ENCODE measurements around the gene ABCC6. TPM values are rescaled to one million over a fixed set of nuclear protein-coding genes. Genes with fewer than 3 reads are reported as not detected.

The ABCC6 gene
- total and polyA plus RNA-seq, 9 donors = 0.12 to 2.0 (median 0.88) TPM

GRCh38 chr16:16112450-16113053 is 110.7 kb downstream of the ABCC6 start:
- no peak overlapping the region for H3K27ac ChIP-seq
- TF ChIP-seq POLR2A (IDR thresholded peaks at IDR 0.05) = no peak
- TF ChIP-seq CTCF (IDR thresholded peaks at IDR 0.05) = no peak
- no peak for TF ChIP-seq EP300 (IDR thresholded peaks at IDR 0.05)
- H3K27me3 ChIP-seq = no peaks in the 10 kb centered on the region
- H3K4me3 ChIP-seq = no peak overlapping the region
- WGBS, 3 donors = 80 to 84% (median 83%) methylated on average over 8 of the region's 8 CpGs
- peaks cover 2% of the 10 kb centered on the region for H3K4me1 ChIP-seq (ENCODE audit: insufficient read depth)
- H3K36me3 ChIP-seq = no peaks in the 10 kb centered on the region
- no peaks in the 10 kb centered on the region for H3K9me3 ChIP-seq
- intact Hi-C loops (cut with DNase I) = no loop called here
- DNase-seq = no peak

GRCh38 chr16:16111639-16112038 is 111.7 kb downstream of the ABCC6 start:
- H3K4me1 ChIP-seq (ENCODE audit: insufficient read depth) = peaks cover 2% of the 10 kb centered on the region
- 92 to 99% (median 96%) methylated on average over 4 of the region's 4 CpGs for WGBS, 3 donors
- TF ChIP-seq CTCF (IDR thresholded peaks at IDR 0.05) = no peak
- TF ChIP-seq POLR2A (IDR thresholded peaks at IDR 0.05) = no peak
- no peak for TF ChIP-seq EP300 (IDR thresholded peaks at IDR 0.05)
- no peak overlapping the region for H3K27ac ChIP-seq
- intact Hi-C loops (cut with DNase I) = no loop called here
- H3K27me3 ChIP-seq = no peaks in the 10 kb centered on the region
- no peaks in the 10 kb centered on the region for H3K36me3 ChIP-seq
- DNase-seq = no peak
- H3K4me3 ChIP-seq = no peak overlapping the region
- H3K9me3 ChIP-seq = no peaks in the 10 kb centered on the region

DNA sequence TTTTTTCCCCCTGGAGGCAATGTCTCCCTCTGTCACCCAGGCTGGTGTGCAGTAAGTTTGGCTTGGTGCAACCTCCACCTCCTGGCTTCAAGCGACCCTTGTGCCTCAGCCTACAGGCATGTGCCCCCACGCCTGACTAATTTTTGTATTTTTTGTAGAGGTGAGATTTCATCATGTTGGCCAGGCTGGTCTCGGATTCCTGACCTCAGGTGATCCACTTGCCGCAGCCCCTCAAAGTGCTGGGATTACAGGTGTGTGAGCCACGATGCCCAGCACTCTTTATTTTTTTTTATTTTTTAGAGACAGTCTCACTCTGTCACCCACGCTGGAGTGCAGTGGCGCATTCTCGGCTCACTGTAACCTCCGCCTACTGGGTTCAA is 113.2 kb downstream of the ABCC6 start:
- H3K27ac ChIP-seq = no peak overlapping the region
- no peak overlapping the region for H3K4me3 ChIP-seq
- TF ChIP-seq CTCF (IDR thresholded peaks at IDR 0.05) = no peak
- TF ChIP-seq POLR2A (IDR thresholded peaks at IDR 0.05) = no peak
- TF ChIP-seq EP300 (IDR thresholded peaks at IDR 0.05) = no peak
- no peak for DNase-seq
- H3K27me3 ChIP-seq = no peaks in the 10 kb centered on the region
- no peaks in the 10 kb centered on the region for H3K9me3 ChIP-seq
- whole genome bisulfite sequencing, 3 donors = 95 to 96% (median 95%) methylated on average over 9 of the region's 9 CpGs
- H3K4me1 ChIP-seq (ENCODE audit: insufficient read depth) = peaks cover 2% of the 10 kb centered on the region
- no peaks in the 10 kb centered on the region for H3K36me3 ChIP-seq
- intact Hi-C loops (cut with DNase I) = no loop called here

GRCh38 chr16:16109453-16110110 is 113.7 kb downstream of the ABCC6 start:
- H3K36me3 ChIP-seq = no peaks in the 10 kb centered on the region
- H3K4me1 ChIP-seq (ENCODE audit: insufficient read depth) = peaks cover 2% of the 10 kb centered on the region
- DNase-seq = no peak
- 89% methylated on average over 8 of the region's 8 CpGs for WGBS, 3 donors
- no peaks in the 10 kb centered on the region for H3K27me3 ChIP-seq
- H3K27ac ChIP-seq = no peak overlapping the region
- H3K9me3 ChIP-seq = no peaks in the 10 kb centered on the region
- TF ChIP-seq CTCF (IDR thresholded peaks at IDR 0.05) (no peak), POLR2A (IDR thresholded peaks at IDR 0.05) (no peak), EP300 (IDR thresholded peaks at IDR 0.05) (no peak)
- no peak overlapping the region for H3K4me3 ChIP-seq
- intact Hi-C loops (cut with DNase I) = no loop called here

Measured in ovary (tissue), 9 donors.